Fibroblast of lung (primary cell): ENCODE measurements around the gene SEPTIN2. TPM values are rescaled to one million over a fixed set of nuclear protein-coding genes. Genes with fewer than 3 reads are reported as not detected.
"Not testable (repeated sequence)": the region's sequence is repeated elsewhere in the genome, so short reads cannot be mapped to it uniquely, and the experiment has no call there.

Source experiments
- DNase-seq, 2 donors: peaks; one replicate each; pipeline versions ENCODE4 v3.0.0 to v3.0.0-alpha.2; 2010; ENCODE audit warnings: low read depth in 2 of 2
- H2AFZ ChIP-seq: 2 replicates; pipeline ENCODE4 v1.5.1; 2012; ENCODE audit warnings: low read length, control low read depth, inconsistent platforms
- H3K27ac ChIP-seq: 2 replicates; pipeline ENCODE4 v1.5.1; 2011; ENCODE audit warnings: low read length, control low read depth; ENCODE audit not compliant: insufficient read depth
- H3K27me3 ChIP-seq: 2 replicates; pipeline ENCODE4 v1.5.1; 2011; ENCODE audit warnings: mild to moderate bottlenecking, low read length; ENCODE audit not compliant: control insufficient read depth, insufficient read depth
- H3K36me3 ChIP-seq: 2 replicates; pipeline ENCODE4 v1.5.1; 2011; ENCODE audit warnings: low read length; ENCODE audit not compliant: control insufficient read depth, insufficient read depth
- H3K4me1 ChIP-seq: 2 replicates; pipeline ENCODE4 v1.5.1; 2011; ENCODE audit warnings: low read length; ENCODE audit not compliant: control insufficient read depth, insufficient read depth; ENCODE audit errors: extremely low read depth
- H3K4me2 ChIP-seq: 2 replicates; pipeline ENCODE4 v1.5.1; 2011; ENCODE audit warnings: low read length, control low read depth; ENCODE audit not compliant: insufficient read depth; ENCODE audit errors: extremely low read depth
- H3K4me3 ChIP-seq, 4 experiments: fragments of 200-600 bp in 1 of 4; sonication (generic) in 1 of 4; replicated peaks in 1 of 4; 2 replicates each; pipeline ENCODE4 v1.5.1; 2011 to 2016; ENCODE audit warnings: low read length in 4 of 4, low read depth in 3 of 4, mild to moderate bottlenecking in 3 of 4, control low read depth in 2 of 4, inconsistent platforms in 1 of 4, mixed read lengths in 1 of 4; ENCODE audit not compliant: insufficient read depth in 1 of 4; ENCODE audit errors: control extremely low read depth in 1 of 4
- H3K79me2 ChIP-seq: 2 replicates; pipeline ENCODE4 v1.5.1; 2012; ENCODE audit warnings: mild to moderate bottlenecking, low read length, inconsistent platforms; ENCODE audit not compliant: control insufficient read depth, insufficient read depth
- H3K9ac ChIP-seq: 2 replicates; pipeline ENCODE4 v1.5.1; 2011; ENCODE audit warnings: mild to moderate bottlenecking, low read length, control low read depth; ENCODE audit not compliant: insufficient read depth
- H3K9me3 ChIP-seq: 2 replicates; pipeline ENCODE4 v1.5.1; 2012; ENCODE audit warnings: low read depth, low read length; ENCODE audit not compliant: control insufficient read depth, insufficient read depth
- H4K20me1 ChIP-seq: 2 replicates; pipeline ENCODE4 v1.5.1; 2011; ENCODE audit warnings: low read length; ENCODE audit not compliant: control insufficient read depth, insufficient read depth; ENCODE audit errors: extremely low read depth
- CTCF ChIP-seq, 2 donors: IDR thresholded peaks in 1 of 2; conservative IDR thresholded peaks in 1 of 2; 1 replicate in 1 of 2; 2 replicates in 1 of 2; pipeline ENCODE4 v1.5.1; 2011 to 2012; ENCODE audit warnings: low read length in 2 of 2, control low read depth in 1 of 2, inconsistent platforms in 1 of 2, low read depth in 1 of 2, mild to moderate bottlenecking in 1 of 2
- EZH2 ChIP-seq: IDR thresholded peaks from 2 replicates; pipeline ENCODE4 v1.5.1; 2012; ENCODE audit warnings: low read length, control low read depth, mild to moderate bottlenecking; ENCODE audit errors: missing control alignments
- polyA plus RNA-seq, 2 donors: library from polyadenylated mRNA; depleted of rRNA in 1 of 2; stranded (reverse) in 1 of 2; unstranded in 1 of 2; fragments of >200 nt; gene quantifications; 2 replicates each; pipeline ENCODE4 v1.2.1, GENCODE V29; 2011 to 2012; ENCODE audit warnings: missing spikeins in 1 of 2
- total RNA-seq: library from RNA; depleted of rRNA; stranded (reverse); fragments of >200 nt; gene quantifications from 2 replicates; pipeline ENCODE4 v1.2.1, GENCODE V29; 2014

SEPTIN2 gene
- total and polyA plus RNA-seq, 2 donors (not counting 1 experiment from before 2014, with no cell fraction given): 403 to 927 TPM

- H3K36me3 ChIP-seq: no peaks in the 10 kb centered on the region
- H3K27ac ChIP-seq: no peak overlapping the region
- H3K4me2 ChIP-seq: no peak overlapping the region
- H3K4me1 ChIP-seq: no peaks in the 10 kb centered on the region
- H4K20me1 ChIP-seq: no peaks in the 10 kb centered on the region
- no peak overlapping the region for H2AFZ ChIP-seq
- peaks cover 15% of the 10 kb centered on the region for H3K79me2 ChIP-seq
- H3K4me3 ChIP-seq: no peak overlapping the region
- no peak overlapping the region for H3K9ac ChIP-seq
- peak in 1 of 2 donors; percentile 43 for DNase-seq
- no peaks in the 10 kb centered on the region for H3K27me3 ChIP-seq
- no peaks in the 10 kb centered on the region for H3K9me3 ChIP-seq
- TF ChIP-seq CTCF (conservative IDR thresholded peaks at IDR 0.05 in 1 of 2, IDR thresholded peaks at IDR 0.05 in 1 of 2; ENCODE audit: low read depth in 1 of 2, low read length in 2 of 2) (no peak), EZH2 (no peak)
These were observed 56.8 kb downstream of the SEPTIN2 start for GRCh38 chr2:241372361-241372992.

GRCh38 chr2:241373446-241373845 is 57.7 kb downstream of the SEPTIN2 start:
- Histone ChIP-seq H3K4me3 (no peak overlapping the region), H3K79me2 (peaks cover 10% of the 10 kb centered on the region), H3K27me3 (no peaks in the 10 kb centered on the region), H3K36me3 (no peaks in the 10 kb centered on the region), H3K4me2 (no peak overlapping the region), H2AFZ (no peak overlapping the region), H3K9me3 (no peaks in the 10 kb centered on the region), H3K9ac (no peak overlapping the region), H4K20me1 (no peaks in the 10 kb centered on the region), H3K4me1 (no peaks in the 10 kb centered on the region), H3K27ac (no peak overlapping the region)
- no peak for DNase-seq
- TF ChIP-seq EZH2: no peak
- no peak for TF ChIP-seq CTCF (conservative IDR thresholded peaks at IDR 0.05 in 1 of 2, IDR thresholded peaks at IDR 0.05 in 1 of 2; ENCODE audit: low read depth in 1 of 2, low read length in 2 of 2)

GRCh38 chr2:241373906-241374305 is 58.2 kb downstream of the SEPTIN2 start:
- H3K27me3 ChIP-seq, H3K79me2 ChIP-seq, H3K4me2 ChIP-seq, H3K9ac ChIP-seq, H3K9me3 ChIP-seq, H4K20me1 ChIP-seq, H3K36me3 ChIP-seq, H3K4me3 ChIP-seq, H2AFZ ChIP-seq, H3K4me1 ChIP-seq, H3K27ac ChIP-seq, DNase-seq: not testable (repeated sequence)
